ENCODE results near the gene OSBPL8.

Gene OSBPL8

DNA sequence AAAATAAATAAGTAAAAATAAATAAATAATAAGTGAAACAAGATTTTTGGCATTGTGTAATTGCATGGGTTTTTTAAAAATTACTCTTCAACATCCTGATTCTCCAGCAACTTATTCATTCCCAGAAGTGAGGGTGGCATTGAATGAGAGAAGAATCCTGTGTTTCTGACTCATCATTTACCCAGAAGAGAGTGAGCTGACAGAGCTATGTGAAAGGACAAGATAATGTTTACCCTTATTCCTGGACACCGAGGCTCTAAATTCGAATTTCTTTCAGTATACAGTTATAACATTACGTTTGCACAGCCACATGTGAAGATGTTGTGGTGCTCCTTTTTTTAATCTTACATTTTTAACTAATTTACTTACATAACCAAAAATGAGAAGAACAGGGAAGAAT, 247.8 kb downstream of the OSBPL8 start:
- DNase-seq (ENCODE audit: low read depth), result no peak
- no peak overlapping the region for H3K4me3 ChIP-seq (ENCODE audit: low read depth, low read length)
- TF ChIP-seq CTCF (IDR thresholded peaks at IDR 0.05; ENCODE audit: insufficient read depth, low read depth, low read length, missing control alignments), result no peak

DNA sequence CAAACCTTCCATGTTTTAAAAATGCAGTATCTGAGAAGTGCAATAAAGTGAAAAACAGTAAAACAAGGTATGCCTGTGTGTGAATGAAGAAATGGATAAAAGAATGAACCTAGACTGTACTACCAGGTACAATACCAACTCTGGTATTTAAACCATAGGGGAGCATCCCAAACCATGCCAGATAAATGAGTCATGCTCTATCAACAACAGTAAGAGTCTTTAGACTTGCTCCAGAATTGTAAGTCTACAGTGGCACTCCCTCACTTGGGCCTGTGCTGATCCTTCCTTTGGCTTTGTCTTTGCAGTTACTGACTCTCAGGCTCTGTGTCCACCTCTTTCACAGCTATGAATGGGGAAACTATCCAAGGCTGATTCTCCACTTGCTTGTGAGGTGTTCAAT, 249.5 kb downstream of the OSBPL8 start:
- TF ChIP-seq CTCF (IDR thresholded peaks at IDR 0.05; ENCODE audit: insufficient read depth, low read depth, low read length, missing control alignments), result no peak
- no peak overlapping the region for H3K4me3 ChIP-seq (ENCODE audit: low read depth, low read length)
- DNase-seq (ENCODE audit: low read depth), result no peak

- TF ChIP-seq CTCF (IDR thresholded peaks at IDR 0.05; ENCODE audit: insufficient read depth, low read depth, low read length, missing control alignments), result no peak
- no peak overlapping the region for H3K4me3 ChIP-seq (ENCODE audit: low read depth, low read length)
- no peak for DNase-seq (ENCODE audit: low read depth)
These were observed 250.7 kb downstream of the OSBPL8 start for GRCh38 chr12:76308866-76309265.

DNA sequence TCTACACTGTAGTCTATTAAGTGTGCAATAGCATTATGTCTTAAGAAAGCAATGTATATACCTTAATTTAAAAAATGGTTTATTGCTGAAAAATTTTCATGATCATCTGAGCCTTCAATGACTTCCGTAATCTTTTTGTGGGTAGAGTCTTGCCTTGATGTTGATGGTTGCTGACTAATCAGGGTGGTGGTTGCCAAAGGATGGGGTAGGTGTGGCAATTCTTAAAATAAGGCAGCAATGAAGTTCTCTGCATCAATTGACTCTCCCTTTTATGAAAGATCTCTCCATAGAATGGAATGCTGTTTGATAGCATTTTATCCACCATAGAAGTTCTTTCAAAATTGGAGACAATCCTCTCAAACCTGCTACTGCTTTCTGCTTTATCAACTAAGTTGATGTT, 252.5 kb downstream of the OSBPL8 start:
- no peak overlapping the region for H3K4me3 ChIP-seq (ENCODE audit: low read depth, low read length)
- DNase-seq (ENCODE audit: low read depth), result no peak
- TF ChIP-seq CTCF (IDR thresholded peaks at IDR 0.05; ENCODE audit: insufficient read depth, low read depth, low read length, missing control alignments), result no peak

DNA sequence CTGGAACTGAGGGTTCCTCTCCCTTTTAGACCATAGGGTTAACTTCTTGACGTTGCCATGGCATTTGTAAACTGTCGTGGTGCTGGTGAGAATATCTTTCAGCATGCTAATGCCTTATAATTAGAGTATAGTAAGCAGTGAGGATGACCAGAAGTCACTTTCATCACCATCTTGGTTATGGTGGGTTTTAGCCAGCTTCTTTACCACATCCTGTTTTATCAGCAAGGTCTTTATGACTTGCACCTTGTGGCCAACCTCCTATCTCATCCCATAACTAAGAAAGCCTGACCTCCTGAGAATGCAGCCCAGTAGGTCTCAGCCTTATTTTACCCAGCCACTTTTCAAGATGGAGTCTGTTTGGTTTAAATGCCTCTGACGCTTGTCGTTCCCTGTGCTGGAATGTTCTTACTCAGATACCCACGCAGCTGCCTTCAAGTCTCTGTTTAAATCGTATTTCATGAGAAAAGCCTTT, 255.5 kb downstream of the OSBPL8 start:
- no peak for TF ChIP-seq CTCF (IDR thresholded peaks at IDR 0.05; ENCODE audit: insufficient read depth, low read depth, low read length, missing control alignments)
- no peak overlapping the region for H3K4me3 ChIP-seq (ENCODE audit: low read depth, low read length)
- peak; percentile 34 for DNase-seq (ENCODE audit: low read depth)

DNA sequence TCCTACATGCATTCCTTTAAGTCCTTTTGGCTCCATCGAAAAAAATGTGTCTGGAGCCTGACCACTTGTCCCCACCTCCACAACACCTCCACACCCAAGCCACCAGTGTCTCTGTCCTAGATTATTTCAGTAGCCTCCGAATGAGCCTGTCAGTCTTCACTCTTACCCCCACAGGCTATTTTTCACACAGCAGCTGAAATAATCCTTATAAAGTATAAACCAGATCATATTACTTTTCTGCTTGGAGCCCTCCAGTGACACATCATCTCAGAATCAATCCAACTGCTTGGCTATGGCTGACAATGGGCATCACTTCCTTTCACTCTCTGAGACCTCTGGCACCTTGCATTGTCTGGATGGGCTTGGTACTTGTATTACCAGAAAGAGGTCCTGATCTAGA, 256.2 kb downstream of the OSBPL8 start:
- TF ChIP-seq CTCF (IDR thresholded peaks at IDR 0.05; ENCODE audit: insufficient read depth, low read depth, low read length, missing control alignments), result no peak
- no peak overlapping the region for H3K4me3 ChIP-seq (ENCODE audit: low read depth, low read length)
- DNase-seq (ENCODE audit: low read depth), result no peak

All from GM12865 (cell line).